Kidney epithelial cell (primary cell): ENCODE data around the gene C11orf68. TPM values are rescaled to one million over a fixed set of nuclear protein-coding genes. Genes with fewer than 3 reads are reported as not detected.

Experiments used
- DNase-seq: peaks from one replicate; pipeline ENCODE4 v3.0.0-alpha.2; 2010; ENCODE audit warnings: low read depth
- H3K27me3 ChIP-seq: 2 replicates; pipeline ENCODE4 v1.6.0; 2011; ENCODE audit warnings: low read length; ENCODE audit not compliant: control insufficient read depth, insufficient read depth
- H3K36me3 ChIP-seq: 2 replicates; pipeline ENCODE4 v1.5.1; 2011; ENCODE audit warnings: low read length; ENCODE audit not compliant: control insufficient read depth, insufficient read depth
- H3K4me3 ChIP-seq: 2 replicates; pipeline ENCODE4 v1.5.1; 2011; ENCODE audit warnings: low read depth, mild to moderate bottlenecking, control low read depth, low read length
- CTCF ChIP-seq: IDR thresholded peaks from 2 replicates; pipeline ENCODE4 v1.5.1; 2011; ENCODE audit warnings: mild to moderate bottlenecking, moderate library complexity, low read length, control low read depth, inconsistent platforms; ENCODE audit not compliant: insufficient read depth, poor library complexity, severe bottlenecking
- total RNA-seq: library from RNA; depleted of rRNA; stranded (reverse); fragments of >200 nt; gene quantifications from 2 replicates; pipeline ENCODE4 v1.2.3, GENCODE V29; 2015

C11orf68 gene
- total RNA-seq, 1 donor from 2014 or later, result 19.7 TPM

GRCh38 chr11:65879617-65880016, 39.2 kb downstream of the C11orf68 start, which contains the start of gene CTSW:
TSS of gene CTSW (plus strand) at chr11:65879837. CDS start at chr11:65879855, 18 bp downstream.
- peaks cover 8% of the 10 kb centered on the region for H3K36me3 ChIP-seq
- H3K4me3 ChIP-seq, result no peak within 1 kb of the TSS
- no peak for DNase-seq
- no peak for TF ChIP-seq CTCF
- H3K27me3 ChIP-seq, result no peaks in the 10 kb centered on the region

GRCh38 chr11:65873318-65874156, 45.3 kb downstream of the C11orf68 start:
- Histone ChIP-seq H3K36me3 (peaks cover 4% of the 10 kb centered on the region), H3K27me3 (no peaks in the 10 kb centered on the region), H3K4me3 (peak overlapping the region; percentile 72)
- TF ChIP-seq CTCF, result no peak
- no peak for DNase-seq

- Histone ChIP-seq H3K4me3 (peak within 1 kb of the TSS; percentile 72), H3K36me3 (peaks cover 4% of the 10 kb centered on the region), H3K27me3 (no peaks in the 10 kb centered on the region)
- DNase-seq, result no peak
- TF ChIP-seq CTCF, result no peak
Observed at GRCh38 chr11:65872586-65873317, 46.1 kb downstream of the C11orf68 start, which contains the start of gene EFEMP2. TSS of gene EFEMP2 (minus strand) at chr11:65872800. CDS start at chr11:65872354, 446 bp downstream.

- peak; percentile 35 for TF ChIP-seq CTCF
- DNase-seq, result no peak
- H3K4me3 ChIP-seq, result peak overlapping the region; percentile 72
Observed at GRCh38 chr11:65871811-65872548, 46.9 kb downstream of the C11orf68 start.

GRCh38 chr11:65870706-65871681, 47.9 kb downstream of the C11orf68 start:
- Histone ChIP-seq H3K27me3 (no peaks in the 10 kb centered on the region), H3K36me3 (peaks cover 5% of the 10 kb centered on the region), H3K4me3 (no peak overlapping the region)
- no peak for DNase-seq
- no peak for TF ChIP-seq CTCF

More at GRCh38 chr11:65871811-65872548, 46.9 kb downstream of the C11orf68 start:
- Histone ChIP-seq H3K36me3 (peaks cover 4% of the 10 kb centered on the region), H3K27me3 (no peaks in the 10 kb centered on the region)
